HCT116 (cell line): ENCODE measurements around the gene MEN1. TPM values are rescaled to one million over a fixed set of nuclear protein-coding genes. Genes with fewer than 3 reads are reported as not detected.
A peak's percentile ranks its signal among the peaks of the same experiment; 100 is the strongest.

Source experiments
- ATAC-seq: fragments of 200-7000 bp; cut with Tn5 transposase; 2 replicates; pipeline ENCODE4 v1.9.1; 2020; ENCODE audit warnings: mild to moderate bottlenecking, moderate library complexity
- BruUV-seq: library from RNA; stranded (reverse); fragments of 400-500 nt; replicated peaks from 2 replicates; lab custom pipeline; 2021; lab: Mats Ljungman, UMichigan
- CTCF ChIA-PET: fragments of 300-600 bp; sonication (Branson Sonifier 250); formaldehyde crosslinking; loops from one replicate; lab custom pipeline; 2021; ENCODE audit warnings: antibody characterized with exemption; lab: Charles Lee
- POLR2A ChIA-PET: fragments of 300-600, 350-600 bp; sonication (Branson Sonifier 250); formaldehyde crosslinking; loops from one replicate; lab custom pipeline; 2021; ENCODE audit warnings: antibody characterized with exemption; lab: Charles Lee
- RAD21 ChIA-PET, 2 experiments: fragments of 300-600 bp; sonication (Branson Sonifier 250); formaldehyde crosslinking; loops; one replicate each; lab custom pipeline; 2023; ENCODE audit warnings: low total read pairs in 2 of 2; ENCODE audit not compliant: uncharacterized antibody in 2 of 2, unreplicated experiment in 2 of 2, low non-redundant PET in 1 of 2; lab: Charles Lee
- DNase-seq: peaks from one replicate; pipeline ENCODE4 v3.0.0-alpha.2; 2010; ENCODE audit warnings: low read depth, low spot score
- H2AFZ ChIP-seq: fragments of 200-600 bp; shearing (Covaris generic), sonication (generic); 2 replicates; pipeline ENCODE4 v1.6.1; 2017; ENCODE audit warnings: low read depth, mixed run types, mixed read lengths, antibody characterized with exemption, low read length; ENCODE audit not compliant: poor library complexity, severe bottlenecking
- H3K27ac ChIP-seq: 2 replicates; pipeline ENCODE4 v1.5.1; 2012; ENCODE audit warnings: low read depth, low read length
- H3K27me3 ChIP-seq: fragments of 200-600 bp; sonication (generic); 2 replicates; pipeline ENCODE4 v1.6.1; 2016; ENCODE audit warnings: mixed run types, low read length, mixed read lengths; ENCODE audit not compliant: insufficient read depth
- H3K36me3 ChIP-seq, 2 experiments: fragments of 200-500 bp in 1 of 2; fragments of 200-600 bp in 1 of 2; sonication (Bioruptor generic) in 1 of 2; sonication (generic) in 1 of 2; 2 replicates each; pipeline versions ENCODE4 v1.5.1 to v1.6.1; 2014 to 2016; ENCODE audit warnings: low read length in 2 of 2, inconsistent platforms in 1 of 2, mixed read lengths in 1 of 2, mixed run types in 1 of 2; ENCODE audit not compliant: insufficient read depth in 2 of 2, control insufficient read depth in 1 of 2
- H3K4me1 ChIP-seq, 2 experiments: fragments of 200-600 bp in 1 of 2; sonication (generic) in 1 of 2; 2 replicates each; pipeline versions ENCODE4 v1.5.1 to v1.6.1; 2012 to 2017; ENCODE audit warnings: low read length in 2 of 2, inconsistent platforms in 1 of 2, mild to moderate bottlenecking in 1 of 2, mixed read lengths in 1 of 2, mixed run types in 1 of 2, moderate library complexity in 1 of 2; ENCODE audit not compliant: insufficient read depth in 2 of 2, control insufficient read depth in 1 of 2
- H3K4me2 ChIP-seq: fragments of 200-600 bp; sonication (generic); 2 replicates; pipeline ENCODE4 v1.6.1; 2017; ENCODE audit warnings: mixed run types, low read length, mixed read lengths
- H3K4me3 ChIP-seq, 2 experiments: fragments of 200-600 bp in 1 of 2; sonication (generic) in 1 of 2; replicated peaks in 1 of 2; 2 replicates each; pipeline ENCODE4 v1.5.1; 2011 to 2016; ENCODE audit warnings: low read length in 2 of 2, control low read depth in 1 of 2, low read depth in 1 of 2, mild to moderate bottlenecking in 1 of 2, mixed read lengths in 1 of 2, mixed run types in 1 of 2
- H3K79me2 ChIP-seq: fragments of 200-600 bp; sonication (generic); 2 replicates; pipeline ENCODE4 v1.6.1; 2017; ENCODE audit warnings: mild to moderate bottlenecking, mixed run types, low read length, moderate library complexity, mixed read lengths; ENCODE audit not compliant: insufficient read depth
- H3K9ac ChIP-seq: fragments of 200-600 bp; sonication (generic); 2 replicates; pipeline ENCODE4 v1.6.1; 2016; ENCODE audit warnings: low read length, mixed read lengths
- H3K9me2 ChIP-seq: fragments of 200-600 bp; sonication (generic), shearing (Covaris generic); 2 replicates; pipeline ENCODE4 v1.6.1; 2017; ENCODE audit warnings: mixed run types, mild to moderate bottlenecking, moderate library complexity; ENCODE audit not compliant: insufficient read depth
- H3K9me3 ChIP-seq, 2 experiments: fragments of 200-500 bp in 1 of 2; fragments of 200-600 bp in 1 of 2; sonication (Bioruptor generic) in 1 of 2; sonication (generic) in 1 of 2; 2 replicates each; pipeline ENCODE4 v1.6.1; 2014 to 2017; ENCODE audit warnings: low read length in 2 of 2, mixed read lengths in 2 of 2, inconsistent platforms in 1 of 2, low read depth in 1 of 2, mild to moderate bottlenecking in 1 of 2, mixed run types in 1 of 2, moderate library complexity in 1 of 2; ENCODE audit not compliant: control insufficient read depth in 1 of 2, insufficient read depth in 1 of 2
- H4K20me1 ChIP-seq: fragments of 200-600 bp; sonication (generic), shearing (Covaris generic); 2 replicates; pipeline ENCODE4 v1.6.1; 2017; ENCODE audit warnings: mixed run types, mild to moderate bottlenecking, moderate library complexity; ENCODE audit not compliant: insufficient read depth
- EGR1 ChIP-seq: IDR thresholded peaks from 2 replicates; pipeline ENCODE4 v1.6.1; 2012; ENCODE audit warnings: low read depth
- FOSL1 ChIP-seq: IDR thresholded peaks from 2 replicates; pipeline ENCODE4 v1.6.1; 2012; ENCODE audit warnings: low read depth
- POLR2AphosphoS5 ChIP-seq: IDR thresholded peaks from 2 replicates; pipeline ENCODE4 v1.6.1; 2011; ENCODE audit warnings: mild to moderate bottlenecking, low read depth, low read length, moderate library complexity
- RAD21 ChIP-seq: IDR thresholded peaks from 2 replicates; pipeline ENCODE4 v1.6.1; 2012; ENCODE audit warnings: low read depth, mild to moderate bottlenecking
- SP1 ChIP-seq: IDR thresholded peaks from 2 replicates; pipeline ENCODE4 v1.6.1; 2012; ENCODE audit warnings: low read depth
- YY1 ChIP-seq: IDR thresholded peaks from 2 replicates; pipeline ENCODE4 v1.6.1; 2011; ENCODE audit warnings: low read length, low read depth, moderate library complexity, mild to moderate bottlenecking; ENCODE audit not compliant: insufficient replicate concordance; ENCODE audit errors: extremely low read depth
- ZFX ChIP-seq: fragments of 450-650 bp; IDR thresholded peaks from 2 replicates; pipeline ENCODE4 v1.6.1; 2017
- ZNF274 ChIP-seq: fragments of 200-500 bp; sonication (Bioruptor generic); IDR thresholded peaks from 2 replicates; pipeline ENCODE4 v1.6.1; 2014; ENCODE audit warnings: mild to moderate bottlenecking, low read depth, low read length, inconsistent platforms
- intact Hi-C: fragments of 100-400 bp; cut with micrococcal nuclease; formaldehyde crosslinking; loops from 2 replicates; pipeline ENCODE4 v1.10.0; 2022
- total RNA-seq: library from RNA; stranded (reverse); gene quantifications from one replicate; pipeline ENCODE4 v1.2.1, GENCODE V29; 2021; ENCODE audit not compliant: unreplicated experiment
- TF ChIP-seq, protein P1 (sequence below): IDR thresholded peaks from 2 replicates; pipeline ENCODE4 v1.6.1; 2012
- TF ChIP-seq, protein P2 (sequence below): IDR thresholded peaks from 2 replicates; pipeline ENCODE4 v1.6.1; 2011; ENCODE audit warnings: mild to moderate bottlenecking, low read length, moderate library complexity; ENCODE audit not compliant: insufficient replicate concordance; ENCODE audit errors: extremely low read depth

Gene MEN1
- total RNA-seq, 1 experiment from 2014 or later: 62.1 TPM

DNA sequence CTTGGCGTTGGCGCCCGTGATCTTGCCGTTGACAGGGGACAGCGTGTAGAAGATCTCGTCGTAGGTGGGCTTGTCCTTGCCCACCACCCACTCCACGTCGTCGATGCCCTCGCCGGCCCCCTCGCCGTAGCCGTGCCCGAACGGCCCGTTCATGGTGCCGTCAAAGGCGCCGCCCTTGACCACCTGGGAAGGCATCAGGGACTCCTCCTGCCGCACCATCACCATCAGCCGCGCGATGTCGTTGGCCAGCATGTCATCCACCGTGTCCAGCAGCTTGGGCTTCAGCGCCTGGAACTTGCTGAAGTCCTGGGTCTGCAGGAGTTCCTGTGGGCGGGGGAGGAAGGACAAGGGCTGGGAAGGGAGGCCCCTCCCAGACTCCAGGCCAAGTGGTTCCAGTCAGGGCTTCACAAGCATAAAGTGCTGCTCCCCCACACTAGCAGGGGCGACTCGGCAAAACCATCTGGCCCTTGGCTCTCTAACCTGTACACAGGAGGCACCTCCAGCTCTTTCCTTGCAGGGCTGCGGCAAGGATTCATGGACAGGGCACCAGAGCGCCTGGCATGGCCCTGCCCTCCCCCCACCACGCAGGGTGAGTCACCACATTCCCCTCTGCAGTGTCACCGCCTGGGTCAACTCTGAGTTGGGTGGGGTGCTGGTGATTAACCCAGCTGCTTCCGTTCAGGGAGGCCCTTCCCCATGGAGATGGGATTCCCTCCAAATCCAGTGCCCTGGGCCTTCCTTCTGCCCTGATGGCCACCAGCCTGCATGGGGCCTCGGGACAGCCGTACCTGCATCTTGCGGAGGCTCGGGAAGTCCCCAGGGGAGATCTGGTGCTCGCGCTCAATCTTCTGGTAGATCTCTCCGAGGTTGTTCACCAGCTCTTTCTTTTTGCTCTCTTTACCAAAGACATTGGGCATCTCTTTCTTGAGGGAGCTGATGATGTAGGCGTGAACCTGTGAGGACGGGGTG lies 44.5 kb upstream of the MEN1 start (continued):
- TF ChIP-seq ZFX (peak; percentile 30; the same call in 1 of the 2 replicates), YY1 (peak; percentile 50), ZNF274 (no peak), RAD21 (no peak), POLR2AphosphoS5 (peak; percentile 88)
- TF ChIP-seq, all 23 proteins: peak for 5

DNA sequence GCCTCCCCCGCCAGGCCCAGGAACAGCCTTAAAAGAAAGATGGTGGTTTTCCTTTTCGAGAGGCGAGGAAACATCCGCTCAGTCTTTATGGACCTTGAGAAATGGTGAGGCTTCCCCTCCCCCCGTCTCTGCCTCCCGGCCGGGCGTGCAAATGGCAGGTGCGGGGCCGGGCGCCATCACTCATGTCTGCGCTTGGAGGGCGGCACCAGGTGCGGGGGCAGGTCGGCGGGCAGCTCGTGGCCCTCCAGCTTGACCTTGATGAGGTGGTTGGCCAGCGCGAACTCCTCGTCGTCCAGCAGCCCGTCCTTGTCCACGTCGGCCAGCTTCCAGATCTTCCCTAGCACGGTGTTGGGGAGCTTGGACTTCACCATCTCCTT lies 43.8 kb upstream of the MEN1 start:
- H3K79me2 ChIP-seq: peaks cover 39% of the 10 kb centered on the region
- RAD21 ChIA-PET: no interaction called here
- no TSS peak for BruUV-seq

More for the DNA sequence above, 43.8 kb upstream of the MEN1 start:
- peak overlapping the region; percentile 99 for H3K27ac ChIP-seq
- ChIA-PET CTCF (interaction anchor here (1.3 kb wide), 1 partner anchor 263 kb away, joined by 4 read pairs; the partner anchor contains the start of gene ZNHIT2), POLR2A (interaction anchor here (2.2 to 9.0 kb wide), 2 partner anchors 8 to 24 kb away, joined by 7 to 56 read pairs; partner anchors contain the start of gene EHD1)
- no peak for TF ChIP-seq FOSL1
- TF ChIP-seq SP1: no peak
- TF ChIP-seq, protein P1, sequence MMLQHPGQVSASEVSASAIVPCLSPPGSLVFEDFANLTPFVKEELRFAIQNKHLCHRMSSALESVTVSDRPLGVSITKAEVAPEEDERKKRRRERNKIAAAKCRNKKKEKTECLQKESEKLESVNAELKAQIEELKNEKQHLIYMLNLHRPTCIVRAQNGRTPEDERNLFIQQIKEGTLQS: no peak
- no peak for TF ChIP-seq EGR1
- no peak for TF ChIP-seq YY1
- TF ChIP-seq, protein P2, sequence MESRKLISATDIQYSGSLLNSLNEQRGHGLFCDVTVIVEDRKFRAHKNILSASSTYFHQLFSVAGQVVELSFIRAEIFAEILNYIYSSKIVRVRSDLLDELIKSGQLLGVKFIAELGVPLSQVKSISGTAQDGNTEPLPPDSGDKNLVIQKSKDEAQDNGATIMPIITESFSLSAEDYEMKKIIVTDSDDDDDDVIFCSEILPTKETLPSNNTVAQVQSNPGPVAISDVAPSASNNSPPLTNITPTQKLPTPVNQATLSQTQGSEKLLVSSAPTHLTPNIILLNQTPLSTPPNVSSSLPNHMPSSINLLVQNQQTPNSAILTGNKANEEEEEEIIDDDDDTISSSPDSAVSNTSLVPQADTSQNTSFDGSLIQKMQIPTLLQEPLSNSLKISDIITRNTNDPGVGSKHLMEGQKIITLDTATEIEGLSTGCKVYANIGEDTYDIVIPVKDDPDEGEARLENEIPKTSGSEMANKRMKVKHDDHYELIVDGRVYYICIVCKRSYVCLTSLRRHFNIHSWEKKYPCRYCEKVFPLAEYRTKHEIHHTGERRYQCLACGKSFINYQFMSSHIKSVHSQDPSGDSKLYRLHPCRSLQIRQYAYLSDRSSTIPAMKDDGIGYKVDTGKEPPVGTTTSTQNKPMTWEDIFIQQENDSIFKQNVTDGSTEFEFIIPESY: no peak
- no peak for TF ChIP-seq ZNF274
- no peaks in the 10 kb centered on the region for H4K20me1 ChIP-seq
- ATAC-seq: no peak
- no peaks in the 10 kb centered on the region for H3K9me3 ChIP-seq
- H3K27me3 ChIP-seq: no peaks in the 10 kb centered on the region
- H3K36me3 ChIP-seq: peaks cover 3 to 28% of the 10 kb centered on the region in 2 experiments; a peak in 2 of 4 replicates
- H3K4me2 ChIP-seq: peak overlapping the region; percentile 82
- no peak for DNase-seq
- H3K9ac ChIP-seq: peak overlapping the region; percentile 65
- intact Hi-C loops: no loop called here
- no peaks in the 10 kb centered on the region for H3K9me2 ChIP-seq
- no peak overlapping the region for H2AFZ ChIP-seq
- H3K4me1 ChIP-seq: peaks cover 80 to 99% of the 10 kb centered on the region in 2 experiments
- H3K4me3 ChIP-seq: peak overlapping the region in 1 of 2 experiments; percentile 50; a peak in 1 of 4 replicates
